ENCODE data around the gene PNPLA5.
"Not testable (repeated sequence)": the region's sequence is repeated elsewhere in the genome, so short reads cannot be mapped to it uniquely, and the experiment has no call there.

Gene PNPLA5

DNA sequence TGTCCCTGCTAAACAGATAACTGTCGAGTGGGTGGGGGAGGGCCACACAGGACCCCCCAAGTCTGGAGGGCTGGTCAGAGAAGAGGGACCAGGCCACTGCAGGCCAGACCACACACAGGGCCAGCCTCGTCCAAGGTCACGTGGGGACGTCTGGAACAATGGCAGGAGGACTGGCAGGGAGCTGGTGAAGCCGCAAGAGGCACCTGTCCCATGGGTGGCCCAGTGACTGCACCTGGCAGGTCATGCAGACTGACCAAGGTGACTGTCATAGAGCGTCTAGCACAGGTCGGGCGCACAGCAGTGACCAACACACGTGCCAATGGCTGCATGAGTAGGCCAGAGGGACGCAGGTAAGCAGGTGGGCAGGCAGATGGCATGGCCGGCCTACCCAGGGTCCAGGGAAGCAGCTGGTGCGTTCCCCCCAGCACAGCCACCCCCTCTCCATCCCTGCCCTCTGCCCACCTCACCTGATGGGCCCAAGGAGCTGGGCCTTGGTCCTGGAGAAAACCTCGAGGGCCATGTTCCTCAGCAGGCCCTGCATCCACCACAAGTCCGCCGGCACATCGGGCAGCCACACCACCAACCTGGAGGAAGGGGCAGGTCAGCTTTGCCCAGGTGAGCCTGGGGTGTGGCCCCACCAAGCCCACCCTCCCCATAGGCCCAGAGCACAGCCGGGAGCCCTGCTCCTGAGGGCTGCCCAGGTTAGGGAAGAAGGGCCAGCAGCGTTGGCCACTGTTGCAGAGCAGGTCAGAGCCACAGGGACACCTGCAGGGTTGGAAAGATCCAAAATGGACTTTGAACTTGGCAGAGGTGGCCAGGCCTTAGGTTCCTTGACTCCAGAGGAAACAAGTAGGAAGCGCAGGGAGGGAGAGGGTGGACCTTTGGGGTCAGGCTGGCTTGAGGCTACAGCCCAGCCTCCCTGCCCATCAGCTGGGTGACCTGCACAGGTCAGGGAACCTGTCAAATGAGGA lies 10.4 kb downstream of the PNPLA5 start:
- no peak for DNase-seq (ENCODE audit: low read depth)

DNA sequence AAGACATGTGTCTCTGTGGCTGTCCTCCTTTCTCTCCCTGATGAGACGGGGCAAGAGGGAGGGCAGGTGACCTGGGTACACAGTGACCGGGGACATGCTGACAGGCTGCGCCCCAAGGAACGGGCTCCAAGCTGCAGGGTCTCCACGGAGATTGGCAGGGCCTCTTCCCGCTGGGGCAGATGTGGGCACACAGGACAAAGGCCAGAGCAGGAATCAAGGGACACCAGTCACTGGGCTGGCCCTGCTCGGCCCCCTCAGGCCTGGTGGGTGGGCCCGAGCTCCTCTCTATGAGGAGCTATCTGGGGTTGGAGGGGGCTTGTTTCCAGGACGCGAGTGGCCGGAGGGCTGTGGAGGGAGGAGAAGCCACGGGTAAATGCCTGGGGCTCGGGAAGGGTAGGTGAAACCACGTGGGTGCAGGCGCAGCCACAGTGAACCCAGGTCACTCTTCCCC lies 11.2 kb downstream of the PNPLA5 start:
- DNase-seq (ENCODE audit: low read depth) = no peak

DNA sequence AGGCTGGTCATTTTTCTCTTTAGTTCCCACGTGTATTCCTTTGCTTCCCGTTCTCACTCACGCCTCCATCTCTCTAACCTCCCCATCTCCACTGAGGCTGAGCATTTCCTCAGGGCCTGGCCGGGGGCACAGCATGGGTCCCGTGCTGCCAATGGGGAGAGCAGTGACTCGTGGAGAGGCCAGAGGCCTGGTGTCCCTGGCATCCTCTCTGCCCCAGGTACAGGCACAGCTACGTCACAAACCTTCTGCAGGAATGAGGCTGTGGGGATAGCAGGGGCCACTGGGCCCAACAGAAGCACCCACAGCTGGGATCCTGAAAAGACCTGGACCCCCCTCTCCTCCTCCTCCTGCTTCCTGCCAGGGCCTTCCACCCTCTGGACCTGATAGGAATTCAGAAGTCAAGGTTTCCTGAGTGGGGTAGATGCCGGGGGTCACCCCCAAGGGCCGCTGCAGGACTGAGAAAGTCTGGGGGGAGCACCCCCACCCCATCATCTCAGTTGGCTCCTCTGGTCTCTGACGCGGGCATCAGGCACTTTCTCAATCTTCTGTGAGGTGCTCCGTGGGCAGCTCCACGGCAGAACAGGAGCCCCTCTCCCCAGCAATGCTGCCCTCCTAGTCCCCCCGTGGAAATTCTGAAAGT lies 11.8 kb downstream of the PNPLA5 start:
- no peak for DNase-seq (ENCODE audit: low read depth)

DNA sequence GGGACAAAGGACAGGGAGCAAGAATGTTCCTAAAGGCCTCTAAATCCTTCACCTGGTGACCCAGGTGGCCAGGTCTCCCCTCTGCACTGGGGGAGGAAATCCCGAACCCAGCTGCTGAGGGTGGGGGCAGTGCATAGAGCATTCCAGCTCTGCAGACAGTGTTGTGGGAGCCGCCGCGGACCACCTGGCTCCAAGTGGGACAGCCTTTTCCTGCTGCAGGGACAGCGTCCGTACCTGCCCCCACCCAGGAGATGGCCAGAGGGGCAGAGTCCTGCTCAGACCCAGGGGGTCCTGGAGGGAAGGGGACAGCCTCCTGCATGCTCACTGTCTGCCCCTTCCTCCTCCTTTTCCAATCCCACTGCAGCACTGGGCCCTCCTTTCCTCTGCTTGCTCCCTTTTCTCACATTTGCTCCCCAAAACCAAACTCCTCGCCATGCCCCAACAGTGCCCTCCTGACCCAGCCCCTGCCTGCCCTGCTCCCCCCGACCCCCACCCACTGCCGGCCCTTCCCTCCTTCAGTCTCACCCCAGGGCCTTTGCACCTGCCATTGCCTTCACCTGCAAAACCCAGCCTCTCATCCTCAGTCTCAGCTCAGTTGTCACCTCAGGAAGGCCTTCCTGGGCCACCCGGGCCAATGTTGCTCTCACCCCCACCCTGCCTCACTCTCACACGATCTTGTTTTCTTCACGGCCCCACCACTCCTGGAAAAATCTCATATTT lies 12.8 kb downstream of the PNPLA5 start:
- no peak for DNase-seq (ENCODE audit: low read depth)

DNA sequence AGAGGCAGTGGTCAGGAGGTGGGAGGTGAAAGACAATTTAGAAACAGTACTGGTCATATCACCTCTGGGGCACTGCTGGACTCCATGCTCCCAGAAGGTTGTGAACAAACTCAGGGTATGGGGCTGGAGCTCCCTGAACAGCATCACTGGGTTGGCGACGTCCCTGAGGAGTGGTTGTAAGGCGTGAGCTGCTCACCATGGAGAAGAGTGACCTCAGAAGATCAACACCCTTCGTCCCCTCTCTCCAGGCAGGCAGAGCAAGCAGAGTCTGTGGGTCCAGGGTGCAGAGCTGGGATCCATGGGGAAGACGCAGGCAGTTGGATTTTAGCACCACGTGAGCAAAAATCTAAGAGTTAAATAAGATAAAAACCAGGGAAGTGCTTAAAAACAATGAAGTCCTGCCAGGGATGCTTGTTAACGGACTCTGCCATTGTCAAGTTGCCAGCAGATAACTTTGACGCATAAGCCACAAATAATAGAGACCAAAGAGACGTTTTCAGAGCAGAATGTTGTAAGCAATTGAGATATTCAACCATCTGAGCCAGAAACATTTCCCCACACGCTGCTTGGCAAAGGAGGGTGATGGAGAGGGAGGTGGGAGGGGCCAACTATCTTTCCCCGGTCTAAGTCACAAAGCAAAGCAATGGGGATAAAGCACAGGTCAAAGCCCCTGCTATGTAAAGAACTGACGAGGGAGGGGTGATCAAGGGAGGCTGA lies 13.6 kb downstream of the PNPLA5 start:
- no peak for DNase-seq (ENCODE audit: low read depth)

DNA sequence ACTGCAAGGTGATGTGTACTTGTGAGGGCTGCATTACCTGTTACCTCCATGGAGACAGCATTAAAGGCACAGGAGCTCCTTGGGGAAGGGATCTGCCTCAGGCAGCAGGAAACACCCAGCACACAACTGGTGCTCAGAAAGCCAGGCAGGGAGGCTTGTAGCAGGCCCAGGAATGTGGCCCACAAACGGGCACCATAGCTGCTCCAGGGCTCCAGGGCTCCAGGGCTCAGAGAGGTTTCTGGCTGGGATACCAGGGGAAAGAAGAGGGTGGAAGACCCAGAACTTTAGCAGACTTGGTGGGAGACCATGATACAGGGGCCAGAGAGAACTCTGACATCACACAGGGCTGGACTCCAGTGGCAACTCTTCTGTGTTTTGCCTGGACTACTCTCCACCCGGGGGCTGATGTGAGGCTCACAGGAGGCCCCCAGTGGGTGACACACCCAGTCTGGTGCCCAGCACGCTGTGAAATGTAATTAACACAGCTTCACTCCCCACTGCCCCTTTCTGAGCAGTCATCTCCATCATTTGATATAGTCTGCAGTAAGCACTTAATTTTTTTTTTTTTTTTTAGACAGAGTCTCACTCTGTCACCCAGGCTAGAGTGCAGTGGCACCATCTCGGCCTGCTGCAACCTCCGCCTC lies 14.8 kb downstream of the PNPLA5 start:
- no peak for DNase-seq (ENCODE audit: low read depth)

DNA sequence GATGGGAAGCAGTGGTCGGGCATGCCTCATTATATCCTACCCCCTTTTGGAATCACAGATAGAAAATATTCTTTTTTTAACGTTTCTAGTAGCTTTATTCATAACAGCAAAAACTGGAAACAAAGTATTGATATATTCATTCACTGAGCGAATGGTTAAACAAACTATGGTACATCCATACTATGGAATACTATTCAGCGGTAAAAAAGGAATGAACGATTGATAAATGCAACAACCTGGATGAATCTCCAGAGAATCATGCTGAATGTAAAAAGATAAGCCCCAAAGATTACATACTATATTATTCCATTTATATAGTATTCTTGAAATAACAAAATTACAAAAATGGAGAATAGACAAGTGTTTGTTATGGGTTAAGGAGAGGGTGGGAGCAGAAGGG lies 22.0 kb downstream of the PNPLA5 start:
- no peak for DNase-seq (ENCODE audit: low read depth)

DNA sequence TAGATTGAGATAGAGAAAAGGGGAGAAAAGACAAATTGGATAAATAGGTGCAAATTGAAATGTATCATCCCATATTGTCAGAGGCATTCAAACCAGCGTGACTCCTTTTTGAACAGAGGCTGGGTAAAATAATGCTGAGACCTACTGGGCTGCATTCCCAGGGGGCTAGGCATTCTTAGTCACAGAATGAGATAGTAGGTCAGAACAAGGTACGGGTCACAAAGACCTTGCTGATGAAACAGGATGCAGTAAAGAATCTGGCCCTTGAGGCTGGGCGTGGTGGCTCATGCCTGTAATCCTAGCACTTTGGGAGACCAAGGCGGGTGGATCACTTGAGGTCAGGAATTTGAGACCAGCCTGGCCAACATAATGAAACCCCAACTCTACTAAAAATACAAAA lies 22.8 kb downstream of the PNPLA5 start:
- not testable (repeated sequence) for DNase-seq (ENCODE audit: low read depth)

DNA sequence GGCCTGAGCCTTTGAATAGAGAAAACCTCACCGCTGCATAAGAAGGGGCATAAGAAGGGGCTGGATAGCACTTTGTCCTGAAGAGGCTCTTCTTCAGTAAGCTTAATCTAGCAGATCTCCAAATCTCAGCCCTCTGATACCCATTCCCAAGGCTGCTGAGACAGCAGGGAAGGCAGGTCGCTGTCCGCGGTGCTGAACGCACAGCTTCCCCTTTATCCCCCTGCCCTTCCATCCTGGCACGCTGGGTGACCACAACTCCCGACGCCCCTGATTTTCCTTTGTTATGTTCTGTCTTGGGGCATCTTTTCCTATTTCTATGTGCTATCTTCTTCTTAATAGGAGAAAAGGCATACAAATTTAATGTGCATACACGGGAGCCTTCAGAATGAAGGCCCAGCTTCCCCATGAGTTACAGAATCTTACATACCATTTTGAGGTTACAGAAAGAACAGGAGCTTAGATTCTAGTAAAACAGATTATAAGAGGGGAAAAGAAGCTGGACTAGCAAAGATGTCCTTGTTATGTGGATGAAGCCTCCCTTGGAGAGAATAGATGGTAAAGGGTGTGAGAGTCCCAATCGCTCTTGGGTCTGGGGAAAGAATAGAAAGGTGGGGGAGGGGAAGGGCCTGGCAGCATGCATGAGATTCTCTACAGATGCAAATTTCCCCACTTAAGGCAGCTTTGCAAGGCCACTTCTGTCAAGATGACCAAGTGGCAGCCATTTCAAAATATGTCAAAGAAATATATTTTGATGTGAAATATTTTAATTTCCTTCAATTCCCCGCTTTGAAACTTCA lies 23.8 kb downstream of the PNPLA5 start:
- no peak for DNase-seq (ENCODE audit: low read depth)

DNA sequence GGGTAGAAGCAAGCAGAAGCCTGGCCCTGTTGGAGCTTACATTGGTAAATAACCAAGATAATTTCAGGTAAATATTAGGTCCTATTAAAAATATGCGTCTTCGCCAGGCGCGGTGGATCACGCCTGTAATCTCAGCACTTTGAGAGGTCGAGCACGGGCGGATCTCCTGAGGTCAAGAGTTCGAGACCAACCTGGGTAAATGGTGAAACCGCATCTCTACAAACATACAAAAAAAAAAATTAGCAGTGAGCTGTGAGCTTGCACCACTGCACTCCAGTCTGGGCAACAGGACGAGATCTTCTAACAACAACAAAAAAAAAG lies 29.0 kb downstream of the PNPLA5 start:
- no peak for DNase-seq (ENCODE audit: low read depth)

DNA sequence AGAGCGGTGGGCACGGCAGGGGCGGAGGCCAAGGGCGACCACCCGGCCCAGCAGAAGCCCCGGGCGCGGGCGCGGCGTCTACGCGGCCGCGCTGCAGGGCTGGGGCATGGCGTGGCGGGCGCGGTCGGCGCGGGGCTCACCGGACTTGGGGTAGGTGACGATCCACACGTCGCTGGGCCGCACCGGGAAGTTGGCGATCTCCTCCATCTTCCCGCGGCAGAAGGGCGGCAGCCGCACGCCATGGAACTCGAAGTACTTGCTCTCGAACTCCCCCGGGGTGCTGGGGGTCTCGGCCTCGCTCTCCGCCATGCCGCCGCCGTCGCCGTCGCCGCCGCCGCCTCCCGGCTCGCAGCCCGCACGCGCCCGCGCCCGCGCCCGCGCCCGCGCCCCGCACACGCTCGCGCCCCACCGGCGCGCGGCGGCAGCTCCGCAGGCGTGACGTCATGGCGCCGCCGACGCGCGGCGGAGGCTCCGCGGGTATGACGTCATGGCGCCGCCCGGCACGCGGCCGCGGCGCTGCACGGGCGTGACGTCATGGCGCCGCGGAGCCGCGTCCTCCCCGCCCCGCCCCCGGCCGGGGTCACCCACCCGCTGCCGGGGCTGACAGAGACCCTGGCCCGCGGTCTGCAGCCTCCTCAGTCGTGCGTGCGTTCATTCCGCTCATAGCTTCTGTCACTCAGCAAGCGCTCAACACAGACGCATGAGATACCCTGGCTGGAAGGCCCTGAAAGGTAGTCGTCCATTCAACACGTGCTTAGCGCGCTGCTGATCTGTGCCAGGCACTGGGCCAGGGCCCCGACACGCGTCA lies 29.5 kb downstream of the PNPLA5 start, which contains the start of gene SULT4A1:
SULT4A1 (minus strand) TSS at position 440 of the 808 bp plus-strand sequence; CDS start at position 309, 131 bp downstream.
- no peak for DNase-seq (ENCODE audit: low read depth)

DNA sequence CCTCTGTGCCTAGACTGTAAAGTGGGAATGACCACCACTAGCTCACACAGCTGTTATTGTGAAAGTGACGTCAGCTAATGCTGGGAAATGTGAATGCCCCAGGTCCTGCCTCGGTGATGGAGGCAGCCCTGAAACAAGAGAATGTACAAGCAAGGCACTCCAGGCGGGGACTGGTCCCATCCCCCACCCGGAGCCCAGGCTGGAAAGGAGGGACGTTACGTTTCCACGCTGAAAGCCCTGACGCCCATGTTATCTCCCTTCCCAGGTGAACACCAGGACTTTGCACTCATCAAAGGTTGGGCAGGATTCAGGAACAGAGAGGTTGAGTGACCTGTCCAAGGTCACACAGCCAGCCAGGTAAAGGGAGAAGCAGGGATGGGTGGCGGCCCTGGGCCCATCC lies 30.3 kb downstream of the PNPLA5 start:
- DNase-seq (ENCODE audit: low read depth) = no peak

DNA sequence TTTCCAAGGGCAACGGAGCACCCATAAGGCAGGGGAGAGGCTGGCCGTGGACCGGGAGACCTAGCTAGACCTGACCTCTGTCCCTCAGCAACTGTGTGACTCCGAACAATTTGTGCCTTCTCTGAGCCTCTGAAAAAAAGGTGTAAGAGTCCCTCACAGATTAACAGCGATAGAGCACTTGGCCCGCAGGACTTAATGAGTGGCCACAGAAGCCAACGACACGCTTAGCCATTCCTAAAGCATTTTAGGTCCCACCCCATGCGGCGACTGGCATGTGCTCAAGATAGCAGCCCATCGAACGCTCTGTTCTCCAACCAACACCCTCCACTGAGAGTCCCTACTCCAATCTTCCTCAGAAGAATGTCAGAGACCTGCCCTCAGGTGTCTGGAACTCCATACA lies 31.0 kb downstream of the PNPLA5 start:
- DNase-seq (ENCODE audit: low read depth) = no peak

DNA sequence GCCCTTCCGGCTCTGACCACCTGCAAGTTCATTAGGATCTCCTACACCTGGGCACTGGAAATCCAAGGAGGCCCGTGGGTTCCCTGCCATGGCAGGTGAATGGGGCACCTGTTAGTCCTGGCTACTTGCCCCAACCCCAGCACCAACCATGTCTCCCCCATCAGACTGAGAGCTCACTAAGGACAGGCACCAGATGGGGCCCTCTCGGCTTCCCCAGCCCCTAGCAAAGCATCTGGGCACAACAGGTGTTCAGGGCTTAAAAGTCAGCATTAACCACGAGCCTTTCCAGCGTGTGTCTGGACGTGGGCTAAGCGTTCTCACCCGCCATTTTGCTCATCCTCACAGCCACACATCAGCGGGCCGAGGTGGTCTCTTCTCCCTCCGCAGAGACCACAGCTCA lies 31.7 kb downstream of the PNPLA5 start:
- DNase-seq (ENCODE audit: low read depth) = no peak

DNA sequence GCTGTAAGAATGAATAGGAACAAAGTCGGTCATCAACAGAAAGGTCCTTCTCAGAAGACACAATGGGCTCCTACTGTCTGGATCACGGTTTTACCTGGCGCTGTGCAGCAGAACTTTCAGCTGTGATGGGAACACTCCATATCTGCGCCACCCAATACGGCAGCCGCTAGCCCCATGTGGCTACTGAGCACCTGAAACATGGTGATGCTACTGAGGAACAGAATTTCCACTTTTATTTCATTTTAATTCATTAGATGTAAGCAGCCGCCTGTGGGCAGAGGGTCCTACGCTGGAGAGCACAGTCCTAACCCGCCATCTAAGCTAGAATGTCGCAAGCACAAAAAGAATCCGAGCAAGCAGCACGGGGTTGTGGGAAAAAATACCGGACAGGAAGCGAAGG lies 32.2 kb downstream of the PNPLA5 start:
- no peak for DNase-seq (ENCODE audit: low read depth)

DNA sequence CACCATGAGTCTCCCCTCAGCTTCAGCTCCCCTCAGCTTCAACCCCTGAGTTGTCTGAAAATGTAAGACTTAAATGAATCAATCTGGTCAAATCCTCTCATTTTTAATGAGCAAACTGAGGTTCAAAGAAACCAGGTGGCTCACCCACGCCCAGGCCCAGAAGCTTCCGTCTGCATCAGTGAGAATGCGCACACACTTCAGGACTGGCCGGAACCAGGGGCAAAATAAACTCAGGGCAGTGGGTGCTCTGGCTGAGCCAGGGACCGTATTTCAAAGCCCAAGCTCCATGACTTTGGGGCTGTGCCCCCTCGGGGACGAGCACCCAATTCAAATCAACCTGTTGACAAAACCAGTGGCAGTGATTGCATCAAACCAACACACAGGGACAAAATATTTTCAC lies 32.6 kb downstream of the PNPLA5 start:
- no peak for DNase-seq (ENCODE audit: low read depth)

DNA sequence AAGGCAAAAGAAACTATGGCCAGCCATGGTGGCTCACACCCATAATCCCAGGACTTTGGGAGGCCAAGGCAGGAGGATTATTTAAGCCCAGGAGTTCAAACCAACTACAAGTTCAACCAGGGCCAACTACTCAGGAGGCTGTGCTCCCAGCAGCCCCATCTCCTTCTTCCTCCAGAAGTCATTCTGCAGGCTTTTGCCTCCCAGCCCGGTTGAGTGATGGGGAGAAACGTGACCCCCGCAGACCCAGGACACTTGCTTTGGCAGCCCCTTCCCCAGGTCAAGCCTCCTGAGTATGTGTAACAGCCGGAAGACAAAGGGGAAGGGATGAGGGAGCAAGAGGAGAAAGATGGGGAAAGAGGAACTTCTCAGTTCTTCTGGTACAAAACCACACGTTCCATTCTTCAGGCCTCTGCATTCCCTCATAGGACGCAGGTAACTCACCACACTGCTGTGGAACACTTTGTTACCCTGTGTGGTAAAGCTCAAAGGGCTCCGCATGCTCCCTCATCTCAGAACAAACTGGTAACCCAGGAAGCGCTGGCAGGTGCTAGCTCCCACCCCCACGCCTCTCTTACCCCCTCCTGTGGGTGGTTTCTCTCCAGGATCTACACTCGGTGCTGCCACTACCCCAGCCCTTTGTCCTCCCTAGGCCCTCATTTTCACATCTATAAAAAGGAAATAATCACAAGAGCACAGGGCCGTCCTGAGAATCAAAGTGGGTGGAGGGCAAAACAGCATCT lies 33.5 kb downstream of the PNPLA5 start:
- DNase-seq (ENCODE audit: low read depth) = no peak

DNA sequence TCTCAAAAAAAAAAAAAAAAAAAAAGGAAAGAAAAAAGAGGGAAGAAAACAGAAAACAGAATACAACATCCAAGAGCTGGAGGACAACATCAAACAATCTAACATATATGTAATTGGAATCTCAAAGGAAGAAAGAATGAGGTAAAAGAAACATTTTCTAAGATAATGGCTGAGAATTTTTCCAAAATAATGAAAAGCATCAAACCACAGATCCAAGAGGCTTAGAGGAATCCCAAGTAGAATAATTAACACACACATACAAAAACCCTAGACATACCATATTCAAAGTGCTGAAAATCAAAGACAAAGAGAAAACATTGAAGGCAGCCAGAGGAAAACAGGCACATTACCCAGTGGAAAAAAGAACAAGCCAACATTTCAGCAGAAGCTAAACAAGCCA lies 34.4 kb downstream of the PNPLA5 start:
- no peak for DNase-seq (ENCODE audit: low read depth)

DNA sequence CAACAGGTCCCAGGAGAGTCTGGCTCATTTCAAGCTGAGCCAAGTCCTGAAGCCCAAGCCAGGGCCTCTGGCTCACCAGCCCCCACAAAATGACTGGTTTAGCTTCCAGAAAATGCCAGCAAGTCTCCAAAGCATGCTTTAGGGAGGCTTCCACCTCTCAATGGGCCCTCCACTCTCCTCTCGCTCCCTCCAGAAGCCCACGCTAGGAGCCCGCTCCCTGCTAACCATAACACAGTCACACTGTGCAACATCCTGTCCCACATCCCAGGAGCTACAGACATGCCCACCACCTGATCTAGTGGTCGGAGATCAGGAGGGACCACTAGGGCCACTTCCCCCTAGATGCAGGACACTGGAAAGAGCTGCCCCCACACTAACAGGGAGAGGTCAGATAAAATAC lies 36.4 kb downstream of the PNPLA5 start:
- DNase-seq (ENCODE audit: low read depth) = no peak

Data from stimulated activated CD8-positive, alpha-beta memory T cell treated with anti-CD3 and anti-CD28 coated beads, Interleukin-15, amount 100 ng/mL, for 24 hours (primary cell).